Sigmoid colon (tissue), 4 donors: Measurements from ENCODE around the gene RADIL.

ENCODE experiments used
- EP300 ChIP-seq, 4 donors: sonication (generic); formaldehyde crosslinking; IDR thresholded peaks; one replicate each; pipeline ENCODE4 v1.6.1; 2017; ENCODE audit warnings: antibody characterized with exemption in 4 of 4
- POLR2AphosphoS5 ChIP-seq, 4 donors: sonication (generic); formaldehyde crosslinking; IDR thresholded peaks; one replicate each; pipeline ENCODE4 v1.6.1; 2017; ENCODE audit warnings: antibody characterized with exemption in 4 of 4
- TF ChIP-seq, protein P1 (sequence below), 4 experiments: fragments of 450-650 bp in 3 of 4; fragments of 200-600 bp in 1 of 4; IDR thresholded peaks; one replicate each; pipeline ENCODE4 v1.5.1; 2016 to 2019; ENCODE audit warnings: antibody characterized with exemption in 4 of 4, mild to moderate bottlenecking in 3 of 4, moderate library complexity in 2 of 4

DNA sequence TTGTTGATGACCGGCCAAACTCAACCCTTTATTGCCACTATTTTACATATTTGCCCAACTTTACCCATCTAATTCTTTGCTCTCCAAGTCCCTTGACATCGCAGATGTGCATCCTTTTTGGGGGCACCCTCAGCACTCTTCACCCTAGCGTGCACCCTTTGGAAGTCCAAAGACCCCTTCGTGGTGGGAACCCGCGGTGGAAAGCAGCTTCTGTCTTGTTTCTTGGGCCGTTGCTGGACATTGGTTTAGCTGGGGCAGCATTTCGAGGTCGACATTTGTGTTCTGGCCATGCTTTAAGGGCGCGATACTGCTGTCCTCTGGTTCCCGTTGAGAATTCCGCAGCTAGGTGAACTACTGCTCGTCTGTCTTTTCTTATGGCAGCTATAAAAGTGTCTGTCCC lies 21.4 kb downstream of the RADIL start:
- TF ChIP-seq, protein P1, sequence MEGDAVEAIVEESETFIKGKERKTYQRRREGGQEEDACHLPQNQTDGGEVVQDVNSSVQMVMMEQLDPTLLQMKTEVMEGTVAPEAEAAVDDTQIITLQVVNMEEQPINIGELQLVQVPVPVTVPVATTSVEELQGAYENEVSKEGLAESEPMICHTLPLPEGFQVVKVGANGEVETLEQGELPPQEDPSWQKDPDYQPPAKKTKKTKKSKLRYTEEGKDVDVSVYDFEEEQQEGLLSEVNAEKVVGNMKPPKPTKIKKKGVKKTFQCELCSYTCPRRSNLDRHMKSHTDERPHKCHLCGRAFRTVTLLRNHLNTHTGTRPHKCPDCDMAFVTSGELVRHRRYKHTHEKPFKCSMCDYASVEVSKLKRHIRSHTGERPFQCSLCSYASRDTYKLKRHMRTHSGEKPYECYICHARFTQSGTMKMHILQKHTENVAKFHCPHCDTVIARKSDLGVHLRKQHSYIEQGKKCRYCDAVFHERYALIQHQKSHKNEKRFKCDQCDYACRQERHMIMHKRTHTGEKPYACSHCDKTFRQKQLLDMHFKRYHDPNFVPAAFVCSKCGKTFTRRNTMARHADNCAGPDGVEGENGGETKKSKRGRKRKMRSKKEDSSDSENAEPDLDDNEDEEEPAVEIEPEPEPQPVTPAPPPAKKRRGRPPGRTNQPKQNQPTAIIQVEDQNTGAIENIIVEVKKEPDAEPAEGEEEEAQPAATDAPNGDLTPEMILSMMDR (IDR thresholded peaks at IDR 0.05): no peak
- TF ChIP-seq EP300 (IDR thresholded peaks at IDR 0.05) (no peak), POLR2AphosphoS5 (IDR thresholded peaks at IDR 0.05) (no peak)
